Fibroblast of lung (primary cell): ENCODE data around the gene COQ4. TPM values are rescaled to one million over a fixed set of nuclear protein-coding genes. Genes with fewer than 3 reads are reported as not detected.
"Not testable (repeated sequence)": the region's sequence is repeated elsewhere in the genome, so short reads cannot be mapped to it uniquely, and the experiment has no call there.

ENCODE experiments used
- DNase-seq, 2 donors: peaks; one replicate each; pipeline versions ENCODE4 v3.0.0 to v3.0.0-alpha.2; 2010; ENCODE audit warnings: low read depth in 2 of 2
- H2AFZ ChIP-seq: 2 replicates; pipeline ENCODE4 v1.5.1; 2012; ENCODE audit warnings: low read length, control low read depth, inconsistent platforms
- H3K27ac ChIP-seq: 2 replicates; pipeline ENCODE4 v1.5.1; 2011; ENCODE audit warnings: low read length, control low read depth; ENCODE audit not compliant: insufficient read depth
- H3K27me3 ChIP-seq: 2 replicates; pipeline ENCODE4 v1.5.1; 2011; ENCODE audit warnings: mild to moderate bottlenecking, low read length; ENCODE audit not compliant: control insufficient read depth, insufficient read depth
- H3K36me3 ChIP-seq: 2 replicates; pipeline ENCODE4 v1.5.1; 2011; ENCODE audit warnings: low read length; ENCODE audit not compliant: control insufficient read depth, insufficient read depth
- H3K4me1 ChIP-seq: 2 replicates; pipeline ENCODE4 v1.5.1; 2011; ENCODE audit warnings: low read length; ENCODE audit not compliant: control insufficient read depth, insufficient read depth; ENCODE audit errors: extremely low read depth
- H3K4me2 ChIP-seq: 2 replicates; pipeline ENCODE4 v1.5.1; 2011; ENCODE audit warnings: low read length, control low read depth; ENCODE audit not compliant: insufficient read depth; ENCODE audit errors: extremely low read depth
- H3K4me3 ChIP-seq, 4 experiments: fragments of 200-600 bp in 1 of 4; sonication (generic) in 1 of 4; replicated peaks in 1 of 4; 2 replicates each; pipeline ENCODE4 v1.5.1; 2011 to 2016; ENCODE audit warnings: low read length in 4 of 4, low read depth in 3 of 4, mild to moderate bottlenecking in 3 of 4, control low read depth in 2 of 4, inconsistent platforms in 1 of 4, mixed read lengths in 1 of 4; ENCODE audit not compliant: insufficient read depth in 1 of 4; ENCODE audit errors: control extremely low read depth in 1 of 4
- H3K79me2 ChIP-seq: 2 replicates; pipeline ENCODE4 v1.5.1; 2012; ENCODE audit warnings: mild to moderate bottlenecking, low read length, inconsistent platforms; ENCODE audit not compliant: control insufficient read depth, insufficient read depth
- H3K9ac ChIP-seq: 2 replicates; pipeline ENCODE4 v1.5.1; 2011; ENCODE audit warnings: mild to moderate bottlenecking, low read length, control low read depth; ENCODE audit not compliant: insufficient read depth
- H3K9me3 ChIP-seq: 2 replicates; pipeline ENCODE4 v1.5.1; 2012; ENCODE audit warnings: low read depth, low read length; ENCODE audit not compliant: control insufficient read depth, insufficient read depth
- H4K20me1 ChIP-seq: 2 replicates; pipeline ENCODE4 v1.5.1; 2011; ENCODE audit warnings: low read length; ENCODE audit not compliant: control insufficient read depth, insufficient read depth; ENCODE audit errors: extremely low read depth
- CTCF ChIP-seq, 2 donors: IDR thresholded peaks in 1 of 2; conservative IDR thresholded peaks in 1 of 2; 1 replicate in 1 of 2; 2 replicates in 1 of 2; pipeline ENCODE4 v1.5.1; 2011 to 2012; ENCODE audit warnings: low read length in 2 of 2, control low read depth in 1 of 2, inconsistent platforms in 1 of 2, low read depth in 1 of 2, mild to moderate bottlenecking in 1 of 2
- EZH2 ChIP-seq: IDR thresholded peaks from 2 replicates; pipeline ENCODE4 v1.5.1; 2012; ENCODE audit warnings: low read length, control low read depth, mild to moderate bottlenecking; ENCODE audit errors: missing control alignments
- polyA plus RNA-seq, 2 donors: library from polyadenylated mRNA; depleted of rRNA in 1 of 2; stranded (reverse) in 1 of 2; unstranded in 1 of 2; fragments of >200 nt; gene quantifications; 2 replicates each; pipeline ENCODE4 v1.2.1, GENCODE V29; 2011 to 2012; ENCODE audit warnings: missing spikeins in 1 of 2
- total RNA-seq: library from RNA; depleted of rRNA; stranded (reverse); fragments of >200 nt; gene quantifications from 2 replicates; pipeline ENCODE4 v1.2.1, GENCODE V29; 2014

COQ4 gene
- total and polyA plus RNA-seq, 2 donors (not counting 1 experiment from before 2014, with no cell fraction given) = 11.2 to 18.7 TPM

GRCh38 chr9:128279088-128280073 lies 43.3 kb upstream of the COQ4 start:
- not testable (repeated sequence) for H3K27me3 ChIP-seq, H3K4me2 ChIP-seq, H3K36me3 ChIP-seq, H3K27ac ChIP-seq, H2AFZ ChIP-seq, H4K20me1 ChIP-seq, H3K9me3 ChIP-seq, H3K4me3 ChIP-seq, H3K9ac ChIP-seq, H3K4me1 ChIP-seq
- H3K79me2 ChIP-seq = peaks cover 17% of the 10 kb centered on the region
- peak in 1 of 2 donors; percentile 34 for DNase-seq

GRCh38 chr9:128280084-128280622 lies 42.5 kb upstream of the COQ4 start:
- H3K79me2 ChIP-seq = peaks cover 9% of the 10 kb centered on the region
- no peak overlapping the region for H3K27ac ChIP-seq
- H2AFZ ChIP-seq = no peak overlapping the region
- H3K36me3 ChIP-seq = peaks cover 1% of the 10 kb centered on the region
- H4K20me1 ChIP-seq = no peaks in the 10 kb centered on the region
- TF ChIP-seq EZH2 (no peak), CTCF (conservative IDR thresholded peaks at IDR 0.05 in 1 of 2, IDR thresholded peaks at IDR 0.05 in 1 of 2; ENCODE audit: low read depth in 1 of 2, low read length in 2 of 2) (no peak)
- H3K4me2 ChIP-seq = no peak overlapping the region
- H3K27me3 ChIP-seq = no peaks in the 10 kb centered on the region
- no peak overlapping the region for H3K9ac ChIP-seq
- H3K9me3 ChIP-seq = no peaks in the 10 kb centered on the region
- H3K4me3 ChIP-seq = no peak overlapping the region
- no peak for DNase-seq
- H3K4me1 ChIP-seq = no peaks in the 10 kb centered on the region

- H3K27ac ChIP-seq = no peak overlapping the region
- H3K9ac ChIP-seq = no peak overlapping the region
- no peaks in the 10 kb centered on the region for H3K9me3 ChIP-seq
- H2AFZ ChIP-seq = no peak overlapping the region
- H3K4me1 ChIP-seq = no peaks in the 10 kb centered on the region
- H4K20me1 ChIP-seq = no peaks in the 10 kb centered on the region
- DNase-seq = peak in 1 of 2 donors; percentile 81
- no peaks in the 10 kb centered on the region for H3K27me3 ChIP-seq
- H3K4me2 ChIP-seq = no peak overlapping the region
- H3K36me3 ChIP-seq = peaks cover 8% of the 10 kb centered on the region
- no peak overlapping the region for H3K4me3 ChIP-seq
- H3K79me2 ChIP-seq = peaks cover 2% of the 10 kb centered on the region
- no peak for TF ChIP-seq EZH2
- no peak for TF ChIP-seq CTCF (conservative IDR thresholded peaks at IDR 0.05 in 1 of 2, IDR thresholded peaks at IDR 0.05 in 1 of 2; ENCODE audit: low read depth in 1 of 2, low read length in 2 of 2)
Observed at GRCh38 chr9:128282500-128282899, 40.1 kb upstream of the COQ4 start.
